ENCODE measurements around the gene C20orf204. TPM values are rescaled to one million over a fixed set of nuclear protein-coding genes. Genes with fewer than 3 reads are reported as not detected.

The C20orf204 gene
- total RNA-seq, 4 donors from 2014 or later, result 1.7 to 14.4 (median 4.1) TPM

DNA sequence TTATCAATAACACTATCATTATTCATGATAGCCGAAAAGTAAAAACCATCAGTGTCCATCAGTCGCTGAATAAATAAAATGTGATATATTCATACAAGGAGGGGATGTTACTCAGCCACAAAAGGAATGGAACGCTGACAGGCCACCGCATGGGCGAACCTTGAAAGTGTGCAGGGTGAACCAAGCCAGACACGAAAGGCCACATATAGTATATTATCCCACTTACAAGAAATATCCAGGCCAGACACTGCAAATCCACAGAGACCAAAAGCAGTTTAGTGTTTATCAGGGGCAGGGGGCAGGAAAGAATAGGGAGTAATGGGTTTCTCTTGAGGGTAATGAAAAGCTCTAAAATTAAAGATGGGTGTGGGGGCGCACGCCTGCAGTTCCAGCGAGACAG, 7.8 kb downstream of the C20orf204 start:
- 84 to 85% methylated on average over 9 of the region's 9 CpGs for WGBS, 2 donors
- TF ChIP-seq EP300 (IDR thresholded peaks at IDR 0.05), result no peak
- TF ChIP-seq POLR2A (IDR thresholded peaks at IDR 0.05), result no peak
- TF ChIP-seq, protein P1, sequence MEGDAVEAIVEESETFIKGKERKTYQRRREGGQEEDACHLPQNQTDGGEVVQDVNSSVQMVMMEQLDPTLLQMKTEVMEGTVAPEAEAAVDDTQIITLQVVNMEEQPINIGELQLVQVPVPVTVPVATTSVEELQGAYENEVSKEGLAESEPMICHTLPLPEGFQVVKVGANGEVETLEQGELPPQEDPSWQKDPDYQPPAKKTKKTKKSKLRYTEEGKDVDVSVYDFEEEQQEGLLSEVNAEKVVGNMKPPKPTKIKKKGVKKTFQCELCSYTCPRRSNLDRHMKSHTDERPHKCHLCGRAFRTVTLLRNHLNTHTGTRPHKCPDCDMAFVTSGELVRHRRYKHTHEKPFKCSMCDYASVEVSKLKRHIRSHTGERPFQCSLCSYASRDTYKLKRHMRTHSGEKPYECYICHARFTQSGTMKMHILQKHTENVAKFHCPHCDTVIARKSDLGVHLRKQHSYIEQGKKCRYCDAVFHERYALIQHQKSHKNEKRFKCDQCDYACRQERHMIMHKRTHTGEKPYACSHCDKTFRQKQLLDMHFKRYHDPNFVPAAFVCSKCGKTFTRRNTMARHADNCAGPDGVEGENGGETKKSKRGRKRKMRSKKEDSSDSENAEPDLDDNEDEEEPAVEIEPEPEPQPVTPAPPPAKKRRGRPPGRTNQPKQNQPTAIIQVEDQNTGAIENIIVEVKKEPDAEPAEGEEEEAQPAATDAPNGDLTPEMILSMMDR (IDR thresholded peaks at IDR 0.05), result no peak

DNA sequence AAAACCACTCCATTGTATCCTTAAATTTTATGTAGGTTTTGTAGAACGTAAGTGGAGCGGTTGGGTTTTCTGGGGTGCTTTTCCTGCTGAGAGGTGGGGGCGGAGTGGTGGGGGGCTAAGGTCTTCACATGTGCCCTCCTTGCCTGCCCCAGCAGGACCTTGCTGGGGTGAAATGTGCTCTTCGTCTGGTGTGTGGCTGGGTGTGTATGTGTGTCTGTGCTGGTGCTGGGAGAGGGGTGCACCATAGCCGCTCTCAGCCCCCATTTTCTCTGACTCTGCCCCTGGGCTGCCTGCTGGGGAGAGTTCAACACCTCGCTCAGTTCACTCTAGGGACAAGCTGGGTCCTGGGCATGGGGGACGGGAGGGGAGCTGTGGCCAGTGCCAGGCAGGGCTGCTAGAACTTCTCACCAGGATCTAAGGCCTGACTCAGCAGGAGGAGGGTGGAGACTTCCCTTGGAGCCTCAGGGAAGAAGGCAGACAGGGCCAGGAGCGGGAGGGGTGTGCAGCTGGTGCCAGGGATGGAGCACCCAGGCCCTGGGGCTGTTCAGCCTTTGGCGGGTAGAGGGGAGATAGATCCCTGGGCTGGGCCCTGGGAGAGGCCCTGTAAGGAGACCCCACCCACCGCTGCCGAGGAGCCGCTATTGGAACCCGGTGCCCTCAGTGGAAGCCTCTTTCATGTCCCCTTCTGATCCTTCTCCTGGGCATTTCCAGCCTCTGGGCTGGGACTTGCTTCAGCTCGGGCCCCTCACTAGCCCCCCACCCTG, 8.7 kb downstream of the C20orf204 start:
- Histone ChIP-seq H3K9me3 (no peaks in the 10 kb centered on the region), H3K4me1 (peaks cover 0 to 47% (median 18%) of the 10 kb centered on the region in 4 donors), H3K27ac (peak overlapping the region in 1 of 4 donors; percentile 28), H3K4me3 (no peak overlapping the region), H3K27me3 (peaks cover 0 to 80% of the 10 kb centered on the region in 2 donors), H3K36me3 (no peaks in the 10 kb centered on the region)
- DNase-seq (ENCODE audit: low spot score in 2 of 2), result no peak
- 58 to 73% methylated on average over 12 to 14 of the region's 14 CpGs for WGBS, 2 donors
- TF ChIP-seq EP300 (IDR thresholded peaks at IDR 0.05) (no peak), POLR2A (IDR thresholded peaks at IDR 0.05) (no peak)
- TF ChIP-seq, protein P1 (IDR thresholded peaks at IDR 0.05), result no peak

More for the DNA sequence above, 7.8 kb downstream of the C20orf204 start:
- peaks cover 0 to 49% (median 22%) of the 10 kb centered on the region in 4 donors for H3K4me1 ChIP-seq
- no peak overlapping the region for H3K27ac ChIP-seq
- peaks cover 0 to 87% of the 10 kb centered on the region in 2 donors for H3K27me3 ChIP-seq
- no peak for DNase-seq (ENCODE audit: low spot score in 2 of 2)
- H3K36me3 ChIP-seq, result no peaks in the 10 kb centered on the region
- H3K4me3 ChIP-seq, result no peak overlapping the region
- no peaks in the 10 kb centered on the region for H3K9me3 ChIP-seq

DNA sequence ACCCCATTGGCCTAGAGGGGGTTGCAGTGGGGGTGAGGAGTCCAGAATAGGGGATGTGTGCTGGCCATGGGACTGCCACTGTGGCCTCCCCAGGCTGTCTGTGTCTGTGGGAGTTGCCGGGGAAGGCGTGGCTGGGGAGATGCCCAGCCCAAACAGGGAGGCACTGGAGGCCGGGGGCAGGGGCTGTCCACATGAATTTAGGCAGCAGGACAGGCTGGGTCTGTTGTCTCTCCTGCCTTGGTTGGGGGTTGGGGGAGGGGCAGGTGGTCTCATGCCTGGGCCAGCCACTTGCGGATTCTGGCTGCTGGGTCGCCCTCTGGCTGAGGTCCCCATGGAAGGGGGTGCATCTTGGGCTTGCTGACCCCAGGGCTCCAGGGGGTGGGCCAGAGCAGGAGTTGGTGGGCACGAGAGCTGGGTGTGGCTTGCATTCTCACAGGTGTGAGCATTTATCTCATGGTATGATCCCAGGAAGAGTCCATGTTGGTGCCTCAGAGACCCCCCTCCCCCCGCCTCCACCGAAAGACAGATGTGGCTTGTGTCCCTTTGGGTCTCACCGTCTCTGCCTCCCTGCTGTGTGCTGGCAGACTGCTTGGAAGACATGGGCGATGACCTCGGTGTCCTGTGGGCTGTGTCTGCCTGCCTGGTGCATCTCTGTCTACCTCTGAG, 9.5 kb downstream of the C20orf204 start:
- 62 to 75% methylated on average over 8 to 10 of the region's 11 CpGs for WGBS, 2 donors
- Histone ChIP-seq H3K9me3 (no peaks in the 10 kb centered on the region), H3K27ac (no peak overlapping the region), H3K4me1 (peaks cover 0 to 47% (median 20%) of the 10 kb centered on the region in 4 donors), H3K27me3 (peaks cover 0 to 80% of the 10 kb centered on the region in 2 donors), H3K4me3 (no peak overlapping the region), H3K36me3 (no peaks in the 10 kb centered on the region)
- no peak for TF ChIP-seq EP300 (IDR thresholded peaks at IDR 0.05)
- no peak for TF ChIP-seq POLR2A (IDR thresholded peaks at IDR 0.05)
- TF ChIP-seq, protein P1 (IDR thresholded peaks at IDR 0.05), result no peak
- no peak for DNase-seq (ENCODE audit: low spot score in 2 of 2)

DNA sequence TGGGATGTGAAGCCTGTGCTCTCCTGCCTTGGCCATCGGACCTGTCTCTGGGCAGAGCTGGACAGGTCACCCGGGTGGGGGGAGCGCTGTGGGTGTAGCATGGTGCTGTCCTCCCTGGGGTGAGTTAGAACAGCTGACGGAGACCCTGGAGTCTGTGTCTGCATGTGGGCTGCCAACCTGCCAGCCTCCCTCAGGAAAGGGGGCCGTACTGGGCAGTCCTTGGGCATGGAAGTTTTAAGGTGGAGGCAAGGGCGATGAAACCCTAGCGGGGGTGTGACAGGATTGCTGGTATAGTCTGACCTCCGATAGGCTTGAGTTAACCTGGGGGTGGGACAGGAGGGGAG, 11.0 kb downstream of the C20orf204 start:
- Histone ChIP-seq H3K4me1 (peaks cover 0 to 38% (median 8%) of the 10 kb centered on the region in 4 donors), H3K27ac (no peak overlapping the region), H3K4me3 (peak overlapping the region in 2 of 4 donors; percentile 9 to 47), H3K27me3 (peaks cover 0 to 80% of the 10 kb centered on the region in 2 donors), H3K36me3 (no peaks in the 10 kb centered on the region), H3K9me3 (no peaks in the 10 kb centered on the region)
- WGBS, 2 donors, result 67 to 74% methylated on average over 8 of the region's 8 CpGs
- no peak for DNase-seq (ENCODE audit: low spot score in 2 of 2)
- TF ChIP-seq, protein P1 (IDR thresholded peaks at IDR 0.05), result no peak

DNA sequence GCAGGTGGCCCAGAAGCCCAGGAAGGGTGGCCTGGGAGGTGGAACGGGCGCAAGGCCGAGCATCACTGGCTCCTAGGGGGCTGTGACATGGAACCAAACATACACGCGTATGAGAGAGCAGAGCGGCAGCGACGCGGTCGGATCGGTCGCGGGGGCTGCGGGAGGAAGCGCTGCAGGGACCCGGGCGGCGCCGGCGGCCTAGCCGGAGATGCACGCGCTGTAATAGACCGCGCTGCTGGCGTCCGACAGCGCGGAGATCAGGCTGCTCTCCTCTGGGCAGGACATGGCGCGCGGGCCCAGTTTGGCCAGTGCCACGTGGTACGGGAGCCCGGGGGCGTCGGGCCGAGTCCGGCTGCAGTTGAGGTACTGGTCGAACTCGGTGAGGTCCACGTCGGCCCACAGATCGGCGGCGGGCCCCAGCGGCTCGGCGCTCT, 12.0 kb downstream of the C20orf204 start:
- Histone ChIP-seq H3K27ac (no peak overlapping the region), H3K27me3 (peaks cover 0 to 82% of the 10 kb centered on the region in 2 donors), H3K4me1 (peaks cover 0 to 32% (median 3%) of the 10 kb centered on the region in 4 donors), H3K9me3 (no peaks in the 10 kb centered on the region), H3K36me3 (no peaks in the 10 kb centered on the region), H3K4me3 (peak overlapping the region in 3 of 4 donors; percentile 18 to 47 (median 23))
- TF ChIP-seq, protein P1 (IDR thresholded peaks at IDR 0.05), result no peak
- TF ChIP-seq POLR2A (IDR thresholded peaks at IDR 0.05) (no peak), EP300 (IDR thresholded peaks at IDR 0.05) (no peak)
- 14 to 38% methylated on average over 24 to 42 of the region's 49 CpGs for WGBS, 2 donors
- DNase-seq (ENCODE audit: low spot score in 2 of 2), result no peak

All from tibial nerve (tissue), 4 donors.